Daoy (cell line): ENCODE measurements around the gene AGAP1. TPM values are rescaled to one million over a fixed set of nuclear protein-coding genes. Genes with fewer than 3 reads are reported as not detected.

ENCODE experiments used
- DNase-seq: peaks from one replicate; pipeline ENCODE4 v3.0.0-alpha.2; 2015; ENCODE audit warnings: low read depth
- total RNA-seq: library from RNA; depleted of rRNA; stranded (reverse); fragments of >200 nt; shearing (Covaris generic); gene quantifications from 2 replicates; pipeline ENCODE4 v1.2.3, GENCODE V29; 2014

The AGAP1 gene
- total RNA-seq, 1 experiment from 2014 or later = 9.3 TPM

- no peak for DNase-seq
These were observed 144.9 kb downstream of the AGAP1 start for GRCh38 chr2:235638541-235639427.

- peak; percentile 90 for DNase-seq
These were observed 145.6 kb downstream of the AGAP1 start for GRCh38 chr2:235639428-235639773.

- no peak for DNase-seq
These were observed 146.0 kb downstream of the AGAP1 start for GRCh38 chr2:235639885-235640284.

GRCh38 chr2:235640377-235640776 lies 146.5 kb downstream of the AGAP1 start:
- no peak for DNase-seq

GRCh38 chr2:235640926-235641723 lies 147.3 kb downstream of the AGAP1 start:
- DNase-seq = no peak

GRCh38 chr2:235641956-235642355 lies 148.1 kb downstream of the AGAP1 start:
- DNase-seq = no peak

GRCh38 chr2:235642446-235643098 lies 148.7 kb downstream of the AGAP1 start:
- peak; percentile 25 for DNase-seq

GRCh38 chr2:235643680-235644511 lies 150.1 kb downstream of the AGAP1 start:
- DNase-seq = no peak

- no peak for DNase-seq
These were observed 153.4 kb downstream of the AGAP1 start for GRCh38 chr2:235647264-235647663.

- no peak for DNase-seq
These were observed 154.0 kb downstream of the AGAP1 start for GRCh38 chr2:235647877-235648276.

- no peak for DNase-seq
These were observed 155.6 kb downstream of the AGAP1 start for GRCh38 chr2:235649418-235649817.

GRCh38 chr2:235651643-235652042 lies 157.8 kb downstream of the AGAP1 start:
- no peak for DNase-seq

GRCh38 chr2:235654103-235654813 lies 160.4 kb downstream of the AGAP1 start:
- peak; percentile 34 for DNase-seq

- DNase-seq = no peak
These were observed 164.7 kb downstream of the AGAP1 start for GRCh38 chr2:235658351-235659174.

- peak; percentile 88 for DNase-seq
These were observed 166.0 kb downstream of the AGAP1 start for GRCh38 chr2:235659767-235660322.

- no peak for DNase-seq
These were observed 166.7 kb downstream of the AGAP1 start for GRCh38 chr2:235660484-235661082.

- DNase-seq = no peak
These were observed 167.5 kb downstream of the AGAP1 start for GRCh38 chr2:235661167-235661937.

GRCh38 chr2:235661952-235662351 lies 168.1 kb downstream of the AGAP1 start:
- DNase-seq = no peak
